Retinal pigment epithelial cell (primary cell): ENCODE results near the gene ATR.

ENCODE experiments used
- DNase-seq: peaks from one replicate; pipeline ENCODE4 v3.0.0-alpha.2; 2010; ENCODE audit warnings: low read depth
- H3K4me3 ChIP-seq: 2 replicates; pipeline ENCODE4 v1.5.1; 2011; ENCODE audit warnings: mild to moderate bottlenecking, low read length, control low read depth, moderate library complexity
- TF ChIP-seq, protein P1 (sequence below): conservative IDR thresholded peaks from 2 replicates; pipeline ENCODE4 v1.5.1; 2011; ENCODE audit warnings: low read depth, low read length, control low read depth, inconsistent platforms

ATR gene

GRCh38 chr3:142498397-142499180 lies 79.9 kb downstream of the ATR start:
- TF ChIP-seq, protein P1, sequence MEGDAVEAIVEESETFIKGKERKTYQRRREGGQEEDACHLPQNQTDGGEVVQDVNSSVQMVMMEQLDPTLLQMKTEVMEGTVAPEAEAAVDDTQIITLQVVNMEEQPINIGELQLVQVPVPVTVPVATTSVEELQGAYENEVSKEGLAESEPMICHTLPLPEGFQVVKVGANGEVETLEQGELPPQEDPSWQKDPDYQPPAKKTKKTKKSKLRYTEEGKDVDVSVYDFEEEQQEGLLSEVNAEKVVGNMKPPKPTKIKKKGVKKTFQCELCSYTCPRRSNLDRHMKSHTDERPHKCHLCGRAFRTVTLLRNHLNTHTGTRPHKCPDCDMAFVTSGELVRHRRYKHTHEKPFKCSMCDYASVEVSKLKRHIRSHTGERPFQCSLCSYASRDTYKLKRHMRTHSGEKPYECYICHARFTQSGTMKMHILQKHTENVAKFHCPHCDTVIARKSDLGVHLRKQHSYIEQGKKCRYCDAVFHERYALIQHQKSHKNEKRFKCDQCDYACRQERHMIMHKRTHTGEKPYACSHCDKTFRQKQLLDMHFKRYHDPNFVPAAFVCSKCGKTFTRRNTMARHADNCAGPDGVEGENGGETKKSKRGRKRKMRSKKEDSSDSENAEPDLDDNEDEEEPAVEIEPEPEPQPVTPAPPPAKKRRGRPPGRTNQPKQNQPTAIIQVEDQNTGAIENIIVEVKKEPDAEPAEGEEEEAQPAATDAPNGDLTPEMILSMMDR, result no peak
- no peak for DNase-seq
- H3K4me3 ChIP-seq, result no peak overlapping the region

- no peak overlapping the region for H3K4me3 ChIP-seq
- TF ChIP-seq, protein P1, result no peak
- no peak for DNase-seq
Observed at GRCh38 chr3:142497729-142498128, 80.8 kb downstream of the ATR start.

DNA sequence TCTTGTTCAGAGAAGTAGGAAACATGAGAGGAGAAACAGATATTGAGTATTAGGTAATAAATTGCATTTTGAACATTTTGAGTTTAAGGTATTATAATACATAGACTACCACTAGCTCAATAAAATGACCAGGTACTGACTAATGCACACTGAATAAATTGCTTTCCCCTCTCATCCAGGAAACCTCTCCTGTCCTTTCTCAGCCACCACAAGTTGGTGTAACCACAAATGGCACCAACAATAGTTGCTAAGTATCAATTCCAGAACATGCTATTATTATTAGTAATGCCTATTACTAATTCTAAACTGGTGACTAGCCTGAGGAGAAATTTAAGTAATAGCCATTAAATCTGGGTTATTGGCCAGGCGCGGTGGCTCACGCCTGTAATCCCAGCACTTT lies 83.4 kb downstream of the ATR start:
- no peak overlapping the region for H3K4me3 ChIP-seq
- no peak for DNase-seq
- TF ChIP-seq, protein P1, result no peak

DNA sequence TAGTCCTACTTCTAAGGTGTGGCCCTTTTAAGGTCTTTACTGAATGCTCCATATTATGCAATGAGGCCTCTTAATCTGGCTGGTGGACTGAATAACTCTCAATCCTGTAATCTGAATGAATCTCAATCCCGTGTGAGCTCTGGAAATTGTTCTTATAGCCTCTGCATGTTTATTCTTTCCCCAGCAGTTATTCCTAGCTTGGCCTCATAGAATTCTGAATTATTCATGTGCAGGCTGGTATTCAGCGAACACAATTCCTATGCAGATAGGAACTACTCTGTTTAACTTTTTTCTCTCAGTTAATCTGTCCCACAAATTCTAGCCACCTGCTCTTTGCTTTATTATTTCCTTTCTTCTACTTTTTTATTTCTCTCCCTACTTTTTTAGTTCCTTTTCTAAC lies 86.3 kb downstream of the ATR start:
- no peak overlapping the region for H3K4me3 ChIP-seq
- TF ChIP-seq, protein P1, result no peak
- DNase-seq, result no peak

DNA sequence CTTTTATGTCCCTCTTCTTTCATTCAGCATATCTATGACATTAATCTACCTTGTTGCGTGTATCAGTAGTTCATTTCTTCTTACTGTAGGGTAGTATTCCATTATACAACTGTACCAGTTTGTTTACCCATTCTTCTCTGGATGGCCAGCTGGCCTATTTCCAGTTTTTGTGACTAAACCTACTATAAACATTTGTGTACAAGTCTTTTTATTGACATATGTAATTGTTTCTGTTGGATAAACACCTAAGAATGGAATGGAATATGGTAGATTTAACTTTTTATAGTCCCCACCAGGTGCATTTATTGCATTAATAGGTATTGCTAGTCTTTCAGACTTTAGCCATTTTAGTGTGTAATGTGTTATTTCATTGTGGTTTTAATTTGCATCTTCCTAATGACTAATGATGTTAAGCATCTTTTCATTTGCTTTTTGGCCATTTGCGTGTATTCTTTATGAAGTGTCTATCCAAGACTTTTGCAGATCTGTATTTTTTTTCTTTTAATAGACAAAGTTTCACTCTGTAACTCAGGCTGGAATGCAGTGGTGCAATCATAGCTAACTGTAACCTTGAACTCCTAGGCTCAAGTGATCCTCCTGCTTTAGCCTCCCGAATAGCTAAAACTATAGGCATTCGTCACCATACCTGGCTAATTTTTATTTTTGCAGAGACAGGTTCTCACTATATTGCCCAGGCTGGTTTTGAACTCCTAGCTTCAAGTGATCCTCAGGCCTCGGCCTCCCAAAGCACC lies 88.8 kb downstream of the ATR start:
- no peak for DNase-seq
- H3K4me3 ChIP-seq, result no peak overlapping the region
- TF ChIP-seq, protein P1, result no peak

DNA sequence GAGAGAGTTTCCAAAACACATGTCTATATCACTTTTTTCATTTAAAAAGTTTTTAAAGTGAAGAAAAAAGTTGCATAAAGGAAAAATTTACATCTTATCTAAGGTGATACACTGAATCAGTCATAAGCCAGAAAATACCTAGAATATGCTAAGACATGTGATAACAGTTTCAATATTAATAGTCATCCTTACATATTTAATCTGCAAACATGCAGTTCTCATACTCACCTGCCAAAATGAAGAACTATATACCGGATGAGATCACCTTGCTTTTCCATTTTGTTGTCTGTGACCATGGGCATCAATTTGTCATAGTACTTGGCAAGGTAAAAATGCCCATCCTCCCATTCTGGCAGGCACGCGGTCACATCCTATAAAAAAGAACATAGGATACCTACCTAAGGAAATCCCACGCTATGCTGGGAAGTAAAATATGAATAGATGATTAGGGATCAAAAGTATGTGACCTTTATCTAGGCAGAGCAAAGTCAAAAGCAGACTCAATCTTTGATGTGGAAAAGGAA lies 93.6 kb downstream of the ATR start:
- TF ChIP-seq, protein P1, result no peak
- no peak overlapping the region for H3K4me3 ChIP-seq
- no peak for DNase-seq
